ENCODE data around the gene GNAI2. TPM values are rescaled to one million over a fixed set of nuclear protein-coding genes. Genes with fewer than 3 reads are reported as not detected.

The GNAI2 gene
- total and polyA plus RNA-seq, 2 donors from 2014 or later = 141 to 245 TPM

GRCh38 chr3:50203113-50203808 is 32.7 kb upstream of the GNAI2 start:
- intact Hi-C loops (cut with DNase I) = no loop called here
- no peak overlapping the region for H3K4me3 ChIP-seq (ENCODE audit: low read length in 3 of 3)
- H3K9ac ChIP-seq (ENCODE audit: low read length in 3 of 3) = no peak overlapping the region
- no peak for TF ChIP-seq CTCF (IDR thresholded peaks at IDR 0.05; ENCODE audit: borderline replicate concordance, extremely low read depth, insufficient read depth)
- no peak overlapping the region for H3K27ac ChIP-seq (ENCODE audit: low read depth in 2 of 2, low read length in 2 of 2)
- FAIRE-seq (no peak), DNase-seq (no peak)
- H3K9me3 ChIP-seq (ENCODE audit: control insufficient read depth in 2 of 3, insufficient read depth in 1 of 3, low read length in 3 of 3) = no peaks in the 10 kb centered on the region
- H3K27me3 ChIP-seq (ENCODE audit: control insufficient read depth, insufficient read depth, low read length) = no peaks in the 10 kb centered on the region
- no peaks in the 10 kb centered on the region for H3K36me3 ChIP-seq (ENCODE audit: control insufficient read depth in 2 of 3, insufficient read depth in 3 of 3, low read length in 3 of 3)
- H3K4me1 ChIP-seq (ENCODE audit: control insufficient read depth in 2 of 3, insufficient read depth in 2 of 3, low read depth in 1 of 3, low read length in 3 of 3) = peaks cover 0 to 20% (median 0%) of the 10 kb centered on the region in 3 donors

GRCh38 chr3:50203809-50204803 is 31.9 kb upstream of the GNAI2 start:
- TF ChIP-seq CTCF (IDR thresholded peaks at IDR 0.05; ENCODE audit: borderline replicate concordance, extremely low read depth, insufficient read depth) = no peak
- Histone ChIP-seq H3K27me3 (ENCODE audit: control insufficient read depth, insufficient read depth, low read length) (no peaks in the 10 kb centered on the region), H3K4me3 (ENCODE audit: low read length in 3 of 3) (no peak overlapping the region), H3K27ac (ENCODE audit: low read depth in 2 of 2, low read length in 2 of 2) (no peak overlapping the region), H3K4me1 (ENCODE audit: control insufficient read depth in 2 of 3, insufficient read depth in 2 of 3, low read depth in 1 of 3, low read length in 3 of 3) (peaks cover 0 to 20% (median 0%) of the 10 kb centered on the region in 3 donors), H3K9ac (ENCODE audit: low read length in 3 of 3) (no peak overlapping the region), H3K9me3 (ENCODE audit: control insufficient read depth in 2 of 3, insufficient read depth in 1 of 3, low read length in 3 of 3) (no peaks in the 10 kb centered on the region), H3K36me3 (ENCODE audit: control insufficient read depth in 2 of 3, insufficient read depth in 3 of 3, low read length in 3 of 3) (no peaks in the 10 kb centered on the region)
- FAIRE-seq (no peak), DNase-seq (no peak)
- intact Hi-C loops (cut with DNase I) = no loop called here

GRCh38 chr3:50204804-50205412 is 31.1 kb upstream of the GNAI2 start, which contains the start of gene SLC38A3:
Gene SLC38A3 (plus strand): TSS chr3:50205271. CDS start chr3:50214200, 8,929 bp downstream.
- intact Hi-C loops (cut with DNase I) = no loop called here
- DNase-seq (peak in 4 of 5 donors; percentile 68 to 85 (median 79)), FAIRE-seq (no peak)
- H3K9me3 ChIP-seq (ENCODE audit: control insufficient read depth in 2 of 3, insufficient read depth in 1 of 3, low read length in 3 of 3) = no peaks in the 10 kb centered on the region
- no peak within 1 kb of the TSS for H3K9ac ChIP-seq (ENCODE audit: low read length in 3 of 3)
- H3K4me3 ChIP-seq (ENCODE audit: low read length in 3 of 3) = peak within 1 kb of the TSS; percentile 29 to 59 (median 36)
- no peaks in the 10 kb centered on the region for H3K36me3 ChIP-seq (ENCODE audit: control insufficient read depth in 2 of 3, insufficient read depth in 3 of 3, low read length in 3 of 3)
- no peaks in the 10 kb centered on the region for H3K27me3 ChIP-seq (ENCODE audit: control insufficient read depth, insufficient read depth, low read length)
- no peak for TF ChIP-seq CTCF (IDR thresholded peaks at IDR 0.05; ENCODE audit: borderline replicate concordance, extremely low read depth, insufficient read depth)
- peaks cover 0 to 20% (median 0%) of the 10 kb centered on the region in 3 donors for H3K4me1 ChIP-seq (ENCODE audit: control insufficient read depth in 2 of 3, insufficient read depth in 2 of 3, low read depth in 1 of 3, low read length in 3 of 3)
- H3K27ac ChIP-seq (ENCODE audit: low read depth in 2 of 2, low read length in 2 of 2) = no peak within 1 kb of the TSS

Measured in kidney (tissue), 14 donors.